ENCODE results near the gene SVEP1. TPM values are rescaled to one million over a fixed set of nuclear protein-coding genes. Genes with fewer than 3 reads are reported as not detected.
"Not testable (repeated sequence)": the region's sequence is repeated elsewhere in the genome, so short reads cannot be mapped to it uniquely, and the experiment has no call there.

The SVEP1 gene
- polyA plus RNA-seq, 4 donors, result 5.4 to 35.8 (median 8.6) TPM

DNA sequence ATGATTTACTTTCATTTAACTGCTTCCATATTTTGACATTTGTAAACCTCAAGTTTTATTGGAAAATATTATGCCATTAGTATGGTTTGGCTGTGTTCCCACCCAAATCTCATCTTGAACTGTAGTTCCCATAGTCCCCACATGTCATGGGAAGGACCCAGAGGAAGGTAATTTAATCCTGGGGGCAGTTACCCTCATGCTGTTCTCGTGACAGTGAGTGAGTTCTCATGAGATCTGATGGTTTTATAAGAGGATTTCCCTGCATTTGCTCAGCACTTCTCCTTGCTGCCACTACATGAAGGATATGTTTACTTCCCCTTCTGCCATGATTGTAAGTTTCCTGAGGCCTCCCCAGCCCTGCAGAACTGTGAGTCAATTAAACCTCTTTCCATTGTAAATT lies 48.3 kb downstream of the SVEP1 start:
- DNase-seq (ENCODE audit: low read depth in 4 of 4, low spot score in 3 of 4), result not testable (repeated sequence)

DNA sequence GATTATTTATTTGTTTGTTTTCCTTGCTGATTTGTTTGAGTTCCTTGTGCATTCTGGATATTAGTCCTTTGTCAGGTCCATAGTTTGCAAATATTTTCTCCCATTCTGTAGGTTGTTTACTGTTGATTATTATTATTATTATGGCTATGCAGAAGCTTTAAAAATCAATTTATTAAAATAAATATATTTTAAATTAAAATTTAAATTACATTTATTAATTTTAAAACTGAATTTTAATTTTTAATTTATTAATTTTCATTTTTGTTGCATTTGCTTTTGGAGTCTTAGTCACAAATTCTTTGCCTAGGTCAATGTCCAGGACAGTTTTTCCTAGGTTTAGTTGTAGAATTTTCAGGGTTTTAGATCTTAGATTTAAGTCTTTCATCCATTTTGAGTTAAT lies 50.9 kb downstream of the SVEP1 start:
- DNase-seq (ENCODE audit: low read depth in 4 of 4, low spot score in 3 of 4), result no peak

DNA sequence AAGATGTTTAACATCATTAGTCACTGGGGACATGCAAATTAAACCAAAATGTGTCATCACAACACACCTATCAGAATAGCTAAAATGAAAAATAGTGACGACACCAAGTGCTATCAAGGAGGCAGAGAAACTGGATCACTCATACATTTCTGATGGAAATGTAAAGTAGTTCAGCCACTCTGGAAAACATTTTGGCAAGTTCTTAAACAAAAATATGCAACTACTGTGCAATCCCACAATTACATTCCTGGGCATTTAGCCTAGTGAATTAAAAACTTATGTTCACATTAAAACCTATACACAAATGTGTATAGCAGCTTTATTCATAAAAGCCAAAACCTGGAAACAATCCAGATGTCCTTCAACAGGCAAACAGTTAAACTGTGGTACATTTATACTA lies 53.1 kb downstream of the SVEP1 start:
- DNase-seq (ENCODE audit: low read depth in 4 of 4, low spot score in 3 of 4), result no peak

DNA sequence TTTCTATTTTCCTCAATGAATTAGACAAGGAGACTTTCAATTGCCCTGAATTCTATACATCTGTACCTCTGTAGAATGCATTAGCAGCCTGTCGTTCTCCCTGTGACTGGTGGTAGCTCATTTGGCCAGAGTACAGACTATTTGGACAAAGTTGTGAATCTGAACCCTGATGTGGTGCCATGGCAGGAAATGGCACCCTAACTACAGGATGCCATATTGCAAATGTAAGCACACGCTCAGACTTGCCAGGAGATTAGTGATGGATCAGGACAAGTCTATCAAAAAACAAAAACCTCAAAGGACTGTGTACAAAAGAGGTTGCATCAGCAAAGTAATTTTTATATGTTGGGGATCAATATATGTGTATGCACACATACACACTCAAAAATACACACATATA lies 58.3 kb downstream of the SVEP1 start:
- DNase-seq (ENCODE audit: low read depth in 4 of 4, low spot score in 3 of 4), result no peak

DNA sequence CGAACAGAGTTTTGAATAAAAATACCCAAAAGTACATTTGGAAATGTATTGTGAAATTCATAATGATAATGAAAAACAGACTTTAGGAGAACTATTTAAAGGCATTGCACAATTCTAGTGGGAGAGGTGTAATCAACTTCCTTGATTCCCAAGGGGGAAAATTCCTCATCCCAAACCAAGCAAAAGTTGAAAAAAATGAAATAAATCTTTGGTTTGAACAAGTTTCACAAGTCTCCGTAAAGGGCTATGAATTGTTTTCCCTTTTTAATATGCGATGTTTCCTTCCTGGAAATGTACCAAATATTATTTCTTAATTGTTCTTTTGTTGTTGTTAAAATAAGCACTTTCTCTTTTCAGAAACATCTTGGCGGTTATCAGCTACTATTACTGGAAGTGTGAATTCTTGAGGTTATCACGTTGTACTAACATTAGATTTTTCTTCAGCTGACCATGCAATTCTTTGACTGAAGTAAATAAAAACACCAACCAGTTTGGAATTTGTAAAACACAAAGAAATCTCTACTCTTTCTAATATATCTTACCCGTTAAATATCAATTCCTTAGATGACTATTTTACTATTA lies 59.3 kb downstream of the SVEP1 start:
- no peak for DNase-seq (ENCODE audit: low read depth in 4 of 4, low spot score in 3 of 4)

DNA sequence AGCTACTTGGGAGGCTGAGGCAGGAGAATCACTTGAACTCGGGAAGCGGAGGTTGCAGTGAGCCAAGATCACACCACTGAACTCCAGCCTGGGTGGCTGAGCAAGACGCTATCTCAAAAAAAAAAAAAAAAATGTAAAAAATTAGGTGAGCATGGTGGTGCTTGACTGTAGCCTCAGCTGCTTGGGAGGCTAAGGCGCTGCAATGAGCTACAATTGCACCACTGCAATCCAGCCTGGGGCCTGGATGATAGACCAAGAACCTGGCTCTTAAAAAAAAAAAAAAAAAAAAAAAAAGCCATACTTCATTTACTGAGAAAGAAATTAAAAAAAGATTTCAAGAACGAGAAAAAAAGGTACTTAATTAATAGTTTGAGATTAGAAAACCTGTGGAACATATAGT lies 62.1 kb downstream of the SVEP1 start:
- no peak for DNase-seq (ENCODE audit: low read depth in 4 of 4, low spot score in 3 of 4)

DNA sequence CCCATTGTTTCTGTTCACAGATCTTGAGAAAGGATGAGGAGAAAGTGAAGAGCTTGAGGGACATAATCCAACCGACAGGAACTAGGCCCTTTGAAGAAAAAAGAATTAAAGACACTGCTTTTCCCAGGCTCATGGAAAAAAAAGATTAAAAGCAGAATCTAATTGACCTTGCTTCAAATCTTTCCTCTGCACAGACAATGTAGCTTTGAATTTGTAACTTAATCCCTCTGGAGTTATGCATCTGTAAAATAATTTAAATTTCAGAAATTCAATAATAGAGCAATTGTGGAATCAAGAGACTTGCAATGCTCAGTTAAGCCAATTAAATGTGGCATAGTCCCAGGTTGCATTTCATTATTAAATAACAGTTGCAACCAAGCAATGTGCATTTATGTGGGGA lies 64.6 kb downstream of the SVEP1 start:
- no peak for DNase-seq (ENCODE audit: low read depth in 4 of 4, low spot score in 3 of 4)

DNA sequence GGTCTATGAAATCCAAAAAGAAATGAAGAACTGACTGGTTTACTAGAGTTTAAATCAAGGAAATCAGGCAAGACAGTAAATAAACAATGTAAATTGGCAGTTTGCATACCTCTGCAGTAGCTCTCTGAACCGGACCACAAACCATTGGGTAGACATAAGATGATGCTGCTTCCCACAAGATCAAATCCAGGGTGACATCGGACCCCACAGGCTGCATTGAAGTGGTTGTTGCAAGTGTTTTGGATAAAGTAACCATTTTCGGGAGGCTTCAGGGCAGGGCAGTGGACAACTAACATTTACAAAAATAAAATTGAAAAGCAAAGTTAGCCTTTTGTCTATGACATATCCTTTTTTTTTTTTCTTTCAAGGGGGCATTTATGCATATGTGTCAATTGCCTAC lies 66.7 kb downstream of the SVEP1 start:
- no peak for DNase-seq (ENCODE audit: low read depth in 4 of 4, low spot score in 3 of 4)

DNA sequence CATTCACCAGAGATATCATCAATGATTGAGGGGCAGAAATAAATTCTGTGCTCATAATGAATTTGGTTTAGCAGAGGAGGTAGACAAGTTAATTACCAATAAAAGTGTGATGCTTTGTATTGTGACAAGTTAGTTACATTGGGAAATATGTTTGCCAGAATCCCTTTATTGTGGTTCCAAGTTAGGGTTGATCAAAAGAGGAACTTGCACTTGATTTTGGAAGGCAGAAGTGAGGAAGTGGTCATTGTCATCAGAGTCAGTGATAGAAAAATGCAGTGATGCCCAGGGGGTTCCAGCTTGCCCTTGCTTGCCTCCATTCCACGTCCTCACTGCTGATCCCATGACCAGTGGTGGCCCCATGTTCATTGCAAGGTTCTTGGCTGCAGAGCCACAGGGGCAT lies 69.7 kb downstream of the SVEP1 start:
- no peak for DNase-seq (ENCODE audit: low read depth in 4 of 4, low spot score in 3 of 4)

DNA sequence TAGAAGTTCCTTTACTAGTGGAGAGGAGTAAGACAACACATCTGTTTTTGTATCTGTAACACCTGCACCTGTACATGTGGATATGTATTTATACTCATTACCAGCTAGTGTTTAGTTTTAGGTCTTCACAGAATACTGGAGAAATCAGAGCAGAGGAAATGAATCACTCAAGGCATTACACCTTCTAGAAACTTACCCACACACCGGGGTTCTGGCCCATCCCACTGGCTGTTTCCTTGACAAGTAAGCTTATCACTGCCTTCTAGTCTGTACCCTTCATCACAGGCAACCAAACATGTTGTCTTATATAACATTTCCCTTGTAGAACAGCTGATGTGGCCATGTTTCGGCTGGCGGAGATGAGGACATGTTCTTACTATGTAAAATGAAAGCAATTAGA lies 76.7 kb downstream of the SVEP1 start:
- DNase-seq (ENCODE audit: low read depth in 4 of 4, low spot score in 3 of 4), result no peak

DNA sequence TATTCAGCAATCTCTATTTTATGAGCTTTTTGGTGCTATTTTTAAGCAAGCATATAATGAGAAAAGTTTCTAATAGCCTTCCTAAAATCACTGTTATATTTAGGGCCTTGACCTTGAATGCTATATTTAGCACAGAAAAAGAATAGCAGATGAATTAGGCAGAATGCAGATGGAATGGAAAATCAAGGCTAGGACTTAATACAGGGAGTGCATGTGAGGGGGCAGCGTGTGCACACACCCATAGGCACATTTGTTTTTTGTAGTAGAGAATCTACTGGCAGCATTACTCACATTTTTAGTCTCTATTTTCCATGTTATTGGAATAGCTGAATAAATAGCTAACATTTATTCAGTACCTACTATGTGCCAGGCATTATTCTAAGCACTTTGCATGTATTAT lies 79.9 kb downstream of the SVEP1 start:
- no peak for DNase-seq (ENCODE audit: low read depth in 4 of 4, low spot score in 3 of 4)

DNA sequence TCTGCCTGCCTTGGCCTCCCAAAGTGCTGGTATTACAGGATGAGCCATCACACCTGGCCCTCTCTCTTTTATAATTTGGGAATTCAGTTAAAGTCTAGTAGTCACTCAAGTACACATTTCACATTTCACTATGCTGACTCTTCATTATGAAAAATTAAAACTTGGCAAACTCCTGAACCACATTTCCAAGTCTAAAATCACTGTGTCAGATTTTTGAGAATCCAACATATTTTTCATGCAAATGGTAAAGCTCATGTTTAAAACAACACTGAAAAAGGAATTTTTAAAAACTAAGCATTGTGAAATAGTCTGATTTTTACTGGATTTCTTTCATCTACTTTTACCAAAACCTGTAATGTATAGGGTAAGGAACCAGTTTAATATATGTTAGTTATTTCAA lies 92.3 kb downstream of the SVEP1 start:
- DNase-seq (ENCODE audit: low read depth in 4 of 4, low spot score in 3 of 4), result no peak

DNA sequence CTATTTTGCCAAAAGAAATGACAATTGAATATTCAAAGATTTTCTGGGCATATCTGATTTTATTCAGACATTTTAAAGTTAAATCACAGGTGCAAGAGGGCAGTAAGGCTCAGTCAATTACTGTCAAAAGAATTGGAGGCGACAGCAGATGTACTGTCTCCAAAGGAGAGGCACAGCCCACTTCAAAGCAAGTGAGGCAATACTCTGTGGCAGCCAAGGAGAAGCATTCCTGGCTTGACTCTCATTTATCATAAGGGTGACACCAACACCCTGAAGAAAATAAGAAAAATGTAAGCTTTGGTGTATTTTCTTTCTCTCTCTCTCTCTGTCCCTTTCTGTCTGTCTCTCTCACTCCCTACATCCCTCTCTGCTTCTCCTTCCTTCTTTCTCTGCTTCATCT lies 93.3 kb downstream of the SVEP1 start:
- no peak for DNase-seq (ENCODE audit: low read depth in 4 of 4, low spot score in 3 of 4)

DNA sequence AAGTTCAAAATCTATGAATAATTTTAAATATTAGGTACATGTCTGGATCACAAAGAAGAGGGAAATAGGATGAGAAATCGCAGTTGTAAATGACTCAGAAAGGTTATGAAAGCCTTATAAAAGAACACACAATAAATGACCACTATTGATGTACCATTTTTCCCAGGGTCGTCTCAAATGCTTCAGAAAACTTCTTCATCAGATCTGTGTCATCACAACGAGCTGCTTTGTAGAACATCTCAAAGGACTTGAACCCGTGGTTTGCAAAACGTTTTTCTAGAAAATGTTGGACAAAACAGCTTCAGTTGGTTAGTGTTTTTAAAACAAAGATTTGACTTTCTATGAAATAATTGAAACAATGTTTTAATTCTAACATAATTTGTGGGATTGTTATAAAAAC lies 100.1 kb downstream of the SVEP1 start:
- no peak for DNase-seq (ENCODE audit: low read depth in 4 of 4, low spot score in 3 of 4)

DNA sequence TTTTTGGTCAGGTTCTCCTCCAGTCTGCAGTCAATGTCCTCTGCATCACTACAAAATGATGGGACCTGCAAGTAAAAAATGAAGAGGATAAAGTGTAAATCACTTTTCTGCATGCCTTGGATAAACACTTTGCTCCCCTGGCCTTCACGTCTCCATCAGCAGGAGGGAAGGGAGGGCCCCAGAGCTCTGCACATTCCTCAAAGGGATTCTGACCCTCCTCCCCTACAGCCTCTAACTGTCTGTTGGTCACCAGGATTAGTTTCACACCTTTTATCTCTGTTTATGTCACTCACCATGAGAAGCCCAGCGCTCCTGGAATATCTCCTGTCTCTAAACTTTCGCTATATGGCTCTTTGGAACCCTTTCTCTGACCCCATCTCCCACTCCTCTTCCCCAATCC lies 103.3 kb downstream of the SVEP1 start:
- DNase-seq (ENCODE audit: low read depth in 4 of 4, low spot score in 3 of 4), result no peak

DNA sequence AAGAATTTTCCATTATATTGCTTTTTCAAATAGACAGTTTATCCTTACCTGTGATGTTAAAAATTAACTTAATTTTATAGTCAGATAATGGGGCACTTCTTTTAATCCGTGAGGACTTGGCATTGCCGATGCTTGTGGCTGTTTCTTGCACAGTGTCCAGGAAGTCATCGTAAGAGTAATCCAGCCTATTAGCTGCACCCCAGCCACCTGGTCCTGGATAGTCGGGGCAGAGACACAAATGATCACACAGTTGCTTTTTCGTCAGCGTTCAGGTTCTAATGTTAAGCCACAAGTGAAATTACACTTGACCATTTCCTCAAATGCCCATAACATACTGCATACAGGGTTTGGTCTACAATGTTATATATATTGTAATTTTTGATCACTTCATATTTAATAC lies 107.4 kb downstream of the SVEP1 start:
- no peak for DNase-seq (ENCODE audit: low read depth in 4 of 4, low spot score in 3 of 4)

DNA sequence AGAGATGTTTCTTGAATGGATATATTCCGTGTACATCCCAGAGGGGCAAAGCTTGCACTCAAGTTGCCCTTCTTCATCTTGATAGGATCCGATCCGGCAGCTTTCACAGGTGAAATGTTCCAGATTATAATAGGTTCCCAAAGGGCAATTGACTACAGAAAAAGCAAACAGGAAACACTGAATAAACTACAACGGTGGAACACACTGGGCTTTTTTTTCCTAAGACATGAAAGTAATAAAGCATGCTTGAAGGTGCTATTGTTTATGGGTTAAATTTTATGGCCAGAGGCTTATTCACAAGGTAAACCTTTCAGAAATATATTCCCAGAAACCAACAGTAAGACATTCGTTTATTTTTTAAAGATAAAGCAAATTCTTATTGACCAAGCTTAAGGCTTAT lies 110.6 kb downstream of the SVEP1 start:
- no peak for DNase-seq (ENCODE audit: low read depth in 4 of 4, low spot score in 3 of 4)

DNA sequence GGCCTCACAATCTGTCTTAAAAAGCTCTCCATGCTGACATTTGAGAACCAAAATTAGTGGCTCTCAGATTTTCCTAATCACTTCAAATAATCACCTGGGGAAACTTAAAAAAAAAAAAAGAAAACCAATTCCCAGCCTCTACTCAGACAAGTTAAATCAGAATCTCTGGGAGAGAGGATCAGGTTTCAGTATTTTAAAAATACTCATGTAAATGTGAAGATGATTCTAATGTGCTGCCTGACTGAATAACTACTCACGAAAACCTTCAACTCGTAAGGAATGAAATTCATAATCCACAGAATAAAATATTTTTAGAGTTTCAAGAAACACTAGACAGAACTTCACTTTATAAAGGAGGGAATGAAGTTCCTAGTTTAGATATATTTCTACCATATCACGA lies 114.4 kb downstream of the SVEP1 start:
- DNase-seq (ENCODE audit: low read depth in 4 of 4, low spot score in 3 of 4), result no peak

DNA sequence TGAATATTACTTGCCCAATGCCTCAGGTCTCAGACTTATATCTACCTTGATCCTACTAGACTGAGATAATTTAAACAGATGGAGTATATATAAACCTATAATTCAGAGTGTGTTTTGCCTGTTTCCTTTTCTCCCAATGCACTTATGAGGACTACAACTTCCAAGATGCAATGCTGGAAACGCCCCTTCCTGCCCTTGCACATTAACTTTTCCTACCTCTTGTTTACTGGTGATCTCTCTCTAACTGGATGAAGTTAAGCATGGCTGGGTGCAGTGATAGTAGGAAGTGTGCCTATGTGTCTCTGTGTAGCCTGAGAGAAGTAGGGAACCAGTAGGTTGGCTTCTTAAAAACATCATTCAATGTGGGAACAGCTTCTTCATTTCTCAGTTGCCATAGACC lies 115.2 kb downstream of the SVEP1 start:
- no peak for DNase-seq (ENCODE audit: low read depth in 4 of 4, low spot score in 3 of 4)

DNA sequence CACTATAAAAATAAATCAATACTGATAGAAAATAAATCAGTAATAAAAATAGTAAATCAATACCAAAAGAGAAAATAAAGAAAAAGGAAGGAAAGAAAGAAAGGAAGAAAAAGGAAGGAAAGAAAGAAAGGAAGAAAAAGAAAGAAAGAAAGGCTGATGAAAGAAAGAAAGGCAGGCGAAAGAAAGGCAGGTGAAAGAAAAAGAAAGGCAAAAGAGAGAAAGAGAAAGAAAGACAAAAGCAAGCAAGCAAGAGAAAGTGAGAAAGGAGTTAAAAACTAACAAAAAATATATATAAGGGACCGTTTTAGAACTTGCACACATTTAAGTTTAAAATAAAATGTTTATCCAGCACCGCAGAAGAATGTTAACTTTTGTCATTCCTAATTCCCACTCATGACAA lies 116.0 kb downstream of the SVEP1 start:
- DNase-seq (ENCODE audit: low read depth in 4 of 4, low spot score in 3 of 4), result no peak

DNA sequence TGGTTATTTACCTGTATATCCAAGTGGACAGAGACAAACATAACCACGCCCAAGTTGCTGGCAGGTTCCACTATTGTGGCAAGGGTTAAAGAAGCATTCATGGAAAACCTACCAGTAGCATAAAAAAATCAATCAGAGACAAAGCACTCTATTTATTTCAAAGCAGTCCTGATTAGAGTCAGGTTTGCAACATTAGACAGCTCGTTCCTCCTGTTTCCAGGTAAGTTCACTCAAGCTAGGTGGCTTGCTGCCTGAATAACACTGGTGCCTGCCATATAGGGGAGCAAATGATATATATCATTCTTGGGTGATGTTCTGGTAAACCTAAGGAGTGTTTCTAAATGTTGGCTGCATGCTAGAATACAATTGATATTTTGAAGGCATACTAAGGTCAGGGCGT lies 122.3 kb downstream of the SVEP1 start:
- DNase-seq (ENCODE audit: low read depth in 4 of 4, low spot score in 3 of 4), result no peak

DNA sequence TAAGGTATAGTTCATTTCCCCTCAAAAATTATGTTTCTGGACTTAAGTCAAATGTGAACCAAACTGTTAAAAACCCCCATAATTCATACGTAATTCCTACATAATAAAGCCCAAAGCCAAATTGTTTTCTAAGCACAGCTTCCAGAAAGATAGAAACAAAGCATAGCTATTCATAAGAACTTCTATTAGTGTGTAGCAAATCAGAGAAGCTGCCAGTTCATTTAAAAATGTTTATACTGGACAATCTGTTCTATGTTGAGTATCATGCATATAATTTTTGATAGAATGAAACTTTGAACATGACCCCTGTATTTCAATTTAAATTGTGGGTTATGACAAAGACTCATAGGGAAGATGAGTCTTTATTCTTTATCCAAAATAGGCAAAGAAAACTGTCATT lies 122.9 kb downstream of the SVEP1 start:
- no peak for DNase-seq (ENCODE audit: low read depth in 4 of 4, low spot score in 3 of 4)

DNA sequence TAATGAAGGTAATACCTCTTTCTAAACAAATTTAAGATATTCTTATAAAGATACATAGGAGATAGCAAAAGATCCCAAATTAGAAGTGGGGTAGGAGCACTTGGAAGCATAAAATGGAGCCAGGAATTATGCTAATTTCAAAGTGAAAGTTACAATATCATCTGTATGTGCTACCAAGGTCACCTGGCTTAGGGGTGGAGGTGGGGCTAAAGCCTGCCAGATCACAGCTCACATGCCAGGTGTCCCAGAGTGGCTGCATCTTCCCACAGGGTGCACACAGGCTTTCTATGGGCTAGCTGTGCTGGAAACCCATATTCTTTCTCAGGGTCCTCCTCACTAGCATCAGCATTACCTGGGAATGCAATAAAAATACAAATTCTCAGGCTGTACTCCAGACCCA lies 123.7 kb downstream of the SVEP1 start:
- no peak for DNase-seq (ENCODE audit: low read depth in 4 of 4, low spot score in 3 of 4)

Data from left renal pelvis (tissue), 4 donors.